COLO829 (cell line): ENCODE measurements around the gene MDK.

Source experiments
- DNase-seq: peaks from one replicate; pipeline ENCODE4 v3.0.0; 2012; ENCODE audit warnings: low spot score

Gene MDK, protein sequence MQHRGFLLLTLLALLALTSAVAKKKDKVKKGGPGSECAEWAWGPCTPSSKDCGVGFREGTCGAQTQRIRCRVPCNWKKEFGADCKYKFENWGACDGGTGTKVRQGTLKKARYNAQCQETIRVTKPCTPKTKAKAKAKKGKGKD

DNA sequence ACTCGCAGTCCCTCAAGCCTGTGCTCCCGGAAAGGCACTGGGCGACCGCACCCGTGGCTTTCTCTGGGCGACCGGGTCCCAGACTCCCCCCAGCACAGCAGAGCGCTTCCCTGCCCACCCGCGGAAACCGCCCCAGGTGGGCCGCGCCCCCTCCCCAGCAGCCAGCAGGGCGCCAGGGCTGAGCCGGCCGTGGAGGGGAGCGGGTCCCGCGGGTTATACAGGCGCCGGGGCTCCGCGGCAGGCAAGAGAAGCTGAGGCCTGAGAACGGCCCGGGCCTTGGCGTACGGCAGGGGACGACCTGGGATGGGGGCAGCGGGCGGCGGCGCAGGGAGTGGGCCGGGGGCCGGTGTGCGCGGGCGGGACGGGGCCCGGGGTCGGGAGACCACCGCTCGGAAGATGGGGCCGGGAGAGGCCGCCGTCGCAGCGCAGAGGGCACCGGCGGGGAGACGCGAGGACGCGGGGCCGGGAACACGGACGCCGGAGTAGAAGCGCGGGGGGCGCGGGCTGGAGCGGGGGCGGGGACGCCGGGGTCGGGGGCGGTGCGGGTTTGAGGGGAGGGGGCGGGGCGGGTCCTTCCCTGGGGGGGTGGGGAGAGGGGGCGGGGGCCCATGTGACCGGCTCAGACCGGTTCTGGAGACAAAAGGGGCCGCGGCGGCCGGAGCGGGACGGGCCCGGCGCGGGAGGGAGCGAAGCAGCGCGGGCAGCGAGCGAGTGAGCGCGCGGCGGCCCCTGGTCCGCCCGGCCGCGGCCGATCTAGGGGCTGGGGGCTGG is at the start of gene MDK:
Gene MDK, plus strand, starts transcription at position 622 of the 771 bp plus-strand sequence. CDS start 389 bp downstream, outside the sequence.
- no peak for DNase-seq

DNA sequence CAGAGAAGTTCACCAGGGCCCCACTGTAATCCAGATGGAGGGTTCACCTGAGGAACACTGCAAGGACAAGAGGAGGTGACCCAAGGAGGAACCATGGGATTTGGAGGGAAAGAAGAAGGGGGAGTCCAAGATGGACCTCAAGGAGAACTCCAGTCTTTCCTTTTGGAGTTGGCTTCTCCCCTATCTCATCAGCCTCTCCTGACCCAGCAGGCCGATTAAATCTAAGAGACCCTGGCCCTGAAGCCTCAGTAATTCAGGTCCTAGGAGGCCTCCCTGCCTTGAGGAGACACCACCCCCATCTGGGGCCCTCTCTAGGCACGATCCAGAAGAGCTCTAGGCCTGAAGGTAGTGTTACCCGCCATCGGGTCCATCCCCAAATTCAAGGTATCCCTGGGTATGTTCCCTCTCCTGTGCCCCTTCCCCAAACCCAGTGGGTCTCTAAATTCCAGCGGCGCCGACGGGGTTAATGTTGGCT is 49.3 kb upstream of the MDK start:
- no peak for DNase-seq

DNA sequence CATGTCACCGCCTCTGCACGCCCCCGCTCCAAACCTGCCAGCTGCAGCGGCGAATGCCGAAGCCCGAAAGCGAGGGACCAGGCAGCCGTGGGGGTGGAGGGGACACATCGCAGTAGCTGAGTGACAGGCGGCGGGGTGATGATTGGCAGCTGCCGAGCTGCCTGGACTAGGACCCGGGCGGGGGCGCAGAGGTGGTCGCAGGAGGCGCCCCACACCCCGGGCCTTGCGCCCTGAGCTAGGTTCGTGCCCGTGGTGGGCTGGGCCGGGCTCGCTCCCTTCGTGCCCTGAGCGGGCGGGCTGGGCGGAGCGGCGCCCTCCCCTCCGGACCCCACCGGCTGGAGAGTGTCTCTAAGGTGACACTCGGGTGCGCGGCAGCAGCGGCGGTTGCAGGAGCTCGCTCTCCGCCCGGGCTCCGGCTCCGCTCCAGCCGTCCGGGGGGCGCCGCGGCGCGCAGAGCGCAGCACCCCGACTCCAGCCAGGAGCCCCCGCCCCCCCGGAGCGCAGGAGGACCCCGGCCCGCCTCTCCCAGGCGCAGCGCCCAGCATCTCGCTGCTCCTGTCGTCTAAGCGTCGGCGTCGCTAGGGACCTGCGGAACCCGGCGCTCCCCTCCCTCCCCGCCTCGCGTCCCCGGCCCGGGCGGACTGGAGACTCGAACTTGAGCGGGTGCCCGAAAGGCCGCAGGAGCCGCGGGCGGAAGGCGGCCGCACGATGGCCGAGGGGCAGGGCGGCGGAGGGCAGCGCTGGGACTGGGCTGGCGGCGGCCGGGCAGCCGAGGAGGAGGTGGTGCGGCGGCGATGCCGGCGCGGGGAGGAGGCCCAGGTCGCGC is 48.7 kb upstream of the MDK start:
- DNase-seq = no peak

DNA sequence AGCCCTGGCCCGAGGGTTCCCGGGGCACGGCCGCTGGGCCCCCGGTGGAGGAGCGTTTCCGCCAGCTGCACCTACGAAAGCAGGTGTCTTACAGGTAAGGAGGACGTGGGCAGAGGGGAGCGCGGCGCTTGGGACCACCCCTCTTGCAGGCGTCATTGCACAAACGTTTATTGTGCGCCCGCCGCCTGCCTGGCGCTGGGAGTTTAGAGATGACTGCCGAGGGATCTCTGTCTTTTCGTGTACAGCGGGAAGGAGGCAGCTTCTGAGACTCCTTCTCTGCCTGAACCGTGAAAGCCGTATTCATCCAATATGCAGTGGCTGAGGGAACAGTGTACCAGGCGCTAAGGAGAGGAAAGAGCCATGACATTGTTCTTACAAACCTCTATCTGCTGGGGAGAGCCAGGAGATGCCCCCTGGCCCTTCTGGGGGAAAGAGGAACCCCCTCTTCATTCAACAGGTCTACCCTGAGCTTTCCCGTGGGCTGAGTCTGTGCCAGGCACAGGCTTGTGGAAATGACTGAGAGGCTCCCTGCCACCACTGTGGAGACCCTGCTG is 48.0 kb upstream of the MDK start:
- DNase-seq = no peak

DNA sequence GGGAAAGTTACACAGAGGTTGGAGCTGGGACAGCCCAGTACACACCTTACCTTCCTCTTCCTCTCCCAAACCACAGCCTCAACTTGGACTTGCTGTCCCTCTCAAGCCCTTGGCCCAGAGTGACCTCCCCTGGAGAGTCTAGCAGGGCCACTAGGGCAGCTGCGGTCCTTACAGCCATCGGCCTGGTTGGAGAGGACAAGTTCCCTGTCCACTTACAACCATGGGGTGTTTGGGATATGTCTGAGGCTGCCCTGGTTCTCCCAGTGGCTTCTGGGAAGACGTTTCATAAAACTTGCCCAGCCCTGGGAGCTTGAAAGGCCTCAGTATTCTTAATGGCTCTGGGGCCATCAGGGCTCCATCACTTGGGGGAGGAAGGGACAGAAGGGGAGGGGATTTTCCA is 47.3 kb upstream of the MDK start:
- no peak for DNase-seq

DNA sequence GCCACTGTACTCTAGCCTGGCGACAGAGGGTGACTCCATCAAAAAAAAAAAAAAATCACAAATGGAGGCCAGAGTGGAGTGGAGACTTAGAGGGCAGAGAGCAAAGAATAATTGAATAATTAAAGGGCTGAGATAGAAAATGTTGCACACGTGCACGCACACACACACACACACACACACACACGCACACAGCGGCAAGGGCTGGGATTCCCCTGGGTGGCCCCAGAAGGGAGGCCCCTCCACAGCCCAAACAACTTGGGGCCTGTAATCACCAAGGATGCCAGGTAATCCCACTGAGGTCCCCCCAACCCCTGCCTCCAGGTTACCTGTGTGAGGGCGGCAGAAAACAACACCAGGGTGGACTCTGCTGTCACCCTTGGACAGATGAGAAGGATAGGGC is 46.2 kb upstream of the MDK start:
- DNase-seq = no peak

DNA sequence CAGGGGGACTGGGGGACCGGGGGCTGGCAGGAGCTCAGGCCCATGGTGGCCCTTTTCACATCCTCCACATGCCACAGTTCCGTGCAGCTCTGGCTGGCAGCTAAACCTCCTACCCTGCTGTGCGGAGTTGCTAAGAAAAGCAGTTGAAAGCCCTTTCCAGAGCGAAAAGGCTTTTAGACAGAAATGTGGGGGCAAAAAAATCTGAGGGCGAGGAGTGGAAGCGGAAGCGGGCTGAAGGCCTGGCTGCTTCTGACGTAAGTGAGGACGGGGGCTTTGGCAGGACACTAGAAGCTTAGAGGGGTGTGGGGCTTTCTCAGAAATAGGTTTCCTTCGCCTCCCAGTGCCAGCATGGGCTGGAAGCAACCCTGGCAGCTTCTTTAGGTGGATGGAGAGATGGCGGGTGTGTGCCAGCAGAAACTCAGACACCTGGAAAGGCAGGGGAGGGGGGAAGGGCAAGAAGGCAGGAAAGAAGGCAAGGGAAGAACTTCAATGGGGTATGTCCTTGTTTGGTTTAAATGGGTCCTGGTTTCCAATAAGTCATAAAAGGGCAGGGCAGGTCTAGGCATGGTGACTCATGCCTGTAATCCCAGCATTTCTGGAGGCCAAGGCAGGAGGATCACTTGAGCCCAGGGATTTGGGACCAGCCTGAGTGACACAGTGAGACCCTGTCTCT is 45.4 kb upstream of the MDK start:
- no peak for DNase-seq

DNA sequence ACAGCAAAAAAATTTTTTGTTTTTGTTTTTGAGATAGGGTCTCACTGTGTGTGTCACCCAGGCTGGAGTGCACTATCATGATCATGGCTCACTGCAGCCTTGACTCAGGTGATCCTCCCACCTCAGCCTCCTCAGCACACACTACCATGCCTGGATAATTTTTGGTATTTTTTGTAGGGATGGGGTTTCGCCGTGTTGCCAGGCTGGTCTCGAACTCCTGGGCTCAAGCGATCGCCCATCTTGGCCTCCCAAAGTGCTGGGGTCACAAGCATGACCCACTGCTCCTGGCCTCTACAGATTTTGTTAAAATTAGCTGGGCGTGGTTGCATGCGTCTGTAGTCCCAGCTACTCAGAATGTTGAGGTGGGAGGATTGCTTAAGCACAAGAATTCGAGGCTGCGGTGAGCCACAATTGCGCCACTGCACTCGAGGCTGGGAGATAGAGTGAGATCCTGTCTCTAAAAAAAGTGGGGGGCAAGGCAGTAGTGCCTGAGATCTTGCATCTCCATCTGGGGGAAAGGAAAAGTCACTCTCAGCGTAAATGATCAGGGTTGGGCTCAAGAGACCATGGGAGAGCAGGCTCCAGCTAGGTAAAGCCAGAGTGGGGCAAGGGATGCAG is 44.8 kb upstream of the MDK start:
- DNase-seq = no peak

DNA sequence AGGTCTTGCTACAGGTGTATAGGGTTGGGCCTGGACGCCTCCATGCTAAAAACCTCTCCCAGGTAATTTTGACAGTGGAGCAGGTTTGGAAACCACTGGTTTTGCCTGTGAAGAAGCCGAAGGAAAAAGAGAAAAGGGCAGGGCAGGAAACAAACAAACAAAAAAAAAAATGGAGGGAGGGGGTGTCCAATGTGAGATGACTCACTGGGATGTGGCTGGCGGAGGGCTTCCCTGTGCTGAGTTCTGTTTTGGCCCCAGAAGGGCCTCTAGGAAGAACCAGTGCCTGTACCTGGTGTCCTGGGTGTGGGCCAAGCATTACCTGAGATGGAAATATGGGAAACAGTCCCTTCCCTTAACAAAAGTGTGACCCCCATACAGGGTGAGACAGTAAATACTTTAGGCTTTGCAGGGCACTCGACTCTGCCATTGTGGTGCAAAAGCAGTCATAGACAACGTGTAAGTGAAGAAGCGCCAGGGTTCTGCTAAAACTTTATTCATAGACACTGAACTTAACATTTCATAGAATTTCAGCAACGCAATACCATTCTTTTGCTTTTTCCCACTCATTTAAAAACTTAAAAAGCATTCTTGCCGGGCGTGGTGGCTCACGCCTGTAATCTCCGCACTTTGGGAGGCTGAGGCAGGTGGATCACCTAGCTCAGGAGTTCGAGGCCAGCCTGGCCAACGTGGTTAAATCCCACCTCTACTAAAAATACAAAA is 43.7 kb upstream of the MDK start:
- no peak for DNase-seq

DNA sequence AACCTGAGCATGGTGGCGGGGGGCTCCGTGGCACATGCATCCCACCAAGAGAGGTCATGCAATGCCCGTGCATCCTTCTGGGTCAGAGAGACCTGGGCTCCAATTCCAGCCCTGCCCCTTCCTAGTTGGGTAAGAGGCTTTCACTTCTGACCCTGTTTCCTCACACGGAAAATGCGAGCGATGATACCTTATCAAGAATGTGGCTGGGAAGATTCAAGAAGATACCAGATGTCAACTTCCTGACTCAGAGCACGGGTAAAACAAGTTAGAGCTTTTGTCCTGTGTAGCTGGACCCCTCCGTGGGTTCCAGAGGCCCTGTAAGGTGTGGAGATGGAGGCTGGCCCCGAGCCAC is 42.9 kb upstream of the MDK start:
- DNase-seq = no peak

DNA sequence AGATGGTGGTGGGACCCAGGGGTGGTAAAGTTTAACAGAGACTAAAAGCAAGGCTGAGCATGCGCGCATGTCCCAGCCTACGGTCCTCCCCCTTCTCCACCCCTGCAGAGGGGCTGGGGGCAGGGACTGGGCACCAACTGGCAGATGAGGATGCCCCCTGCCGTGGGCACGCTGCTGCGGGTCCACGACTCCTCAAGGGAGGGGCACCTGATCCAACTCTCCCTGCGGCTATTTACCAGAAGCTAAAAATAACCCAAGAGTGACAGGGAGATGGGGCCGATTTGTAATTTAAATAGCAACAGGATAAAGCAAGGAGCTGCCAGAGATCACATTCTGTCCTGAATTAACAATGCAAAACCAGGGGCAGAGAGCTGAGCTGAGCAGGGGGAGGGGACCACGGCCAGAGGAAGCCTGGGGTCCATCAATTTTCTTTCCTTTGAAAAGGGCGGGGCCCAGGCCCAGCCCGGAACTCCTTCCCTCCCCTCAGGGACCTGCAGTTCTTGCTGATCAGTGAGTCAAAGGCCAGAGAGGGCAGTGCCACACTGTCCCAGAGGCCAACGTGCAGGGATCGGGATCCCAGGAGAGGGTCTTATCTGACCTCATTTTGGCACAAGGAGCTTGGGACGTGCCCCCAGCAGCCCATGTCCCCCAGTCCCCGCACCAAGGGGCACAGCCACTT is 42.3 kb upstream of the MDK start:
- DNase-seq = no peak

DNA sequence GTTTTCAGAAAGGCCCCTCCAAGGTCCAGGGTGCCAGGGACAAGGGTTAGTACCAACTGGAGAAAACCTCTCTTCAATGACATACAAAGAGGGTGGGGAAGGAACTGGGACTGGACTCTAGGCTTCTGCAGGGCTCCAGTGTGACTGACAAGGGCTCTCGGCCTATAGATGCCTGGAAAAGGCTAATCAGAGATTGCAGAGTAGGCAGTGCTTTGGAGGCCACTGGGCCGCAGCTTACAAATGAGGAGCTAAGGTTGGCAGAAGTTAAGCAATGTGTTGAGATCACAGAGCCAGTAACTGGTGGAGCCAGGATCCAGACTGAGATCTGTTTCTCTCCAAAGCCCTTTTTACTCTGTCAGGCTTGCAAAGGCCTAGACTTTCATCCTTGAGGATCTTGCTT is 41.7 kb upstream of the MDK start:
- no peak for DNase-seq

DNA sequence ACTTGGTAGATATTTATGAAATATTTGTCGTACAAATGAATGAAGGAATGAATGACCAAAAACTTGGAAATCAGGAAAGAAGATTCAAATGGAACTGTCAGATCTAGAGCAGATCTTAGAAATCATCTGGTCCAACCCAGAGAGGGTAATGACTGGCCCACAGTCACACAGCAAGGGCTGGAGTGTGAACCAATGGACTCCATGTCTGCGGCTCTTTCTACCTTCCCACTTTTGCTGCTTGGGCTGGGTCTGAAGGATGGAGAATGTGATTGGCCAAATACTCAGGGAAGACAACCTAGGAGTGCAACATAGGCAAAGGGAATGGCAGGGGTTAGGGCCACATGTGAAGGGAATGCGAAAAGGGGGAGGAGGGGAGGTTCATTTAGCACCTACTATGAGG is 40.0 kb upstream of the MDK start:
- no peak for DNase-seq

DNA sequence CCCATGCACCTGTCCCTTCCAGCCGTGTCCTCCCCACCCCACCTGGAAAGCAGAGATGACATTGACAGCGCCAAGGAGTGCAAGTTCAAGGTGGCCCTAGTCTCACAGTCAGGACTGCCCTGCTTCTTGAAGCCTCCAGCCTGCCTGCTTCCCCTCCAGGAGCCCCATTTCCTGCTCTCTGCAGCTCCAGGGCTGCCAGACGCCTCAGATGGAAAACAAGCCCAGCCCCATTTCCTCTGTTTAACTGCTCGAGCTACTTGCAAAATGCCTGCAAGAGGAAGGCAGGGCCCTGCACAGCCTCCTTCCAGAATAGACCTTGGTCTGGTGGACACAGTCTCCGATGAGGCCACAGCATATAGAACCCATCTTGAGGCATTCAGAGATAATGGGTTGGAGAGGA is 39.2 kb upstream of the MDK start:
- no peak for DNase-seq

DNA sequence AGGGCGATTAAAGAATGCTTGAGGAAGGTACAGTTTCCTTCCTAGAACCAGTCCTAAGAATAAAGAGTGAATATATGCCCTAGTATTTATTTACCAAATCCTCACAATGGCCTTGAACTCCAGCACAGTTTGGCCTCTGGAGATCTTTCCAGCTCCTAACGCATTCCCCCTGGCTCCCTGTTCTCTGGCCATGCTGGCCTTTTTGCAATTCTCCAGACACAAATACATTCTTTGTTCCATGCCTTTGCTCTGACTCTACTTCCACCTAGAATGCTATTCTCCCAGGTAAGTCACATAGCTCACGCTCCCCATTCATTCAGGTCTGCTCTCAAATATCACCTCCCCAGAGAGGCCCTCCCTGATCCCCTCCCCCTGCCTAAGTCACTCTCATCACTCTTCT is 37.9 kb upstream of the MDK start:
- DNase-seq = no peak

DNA sequence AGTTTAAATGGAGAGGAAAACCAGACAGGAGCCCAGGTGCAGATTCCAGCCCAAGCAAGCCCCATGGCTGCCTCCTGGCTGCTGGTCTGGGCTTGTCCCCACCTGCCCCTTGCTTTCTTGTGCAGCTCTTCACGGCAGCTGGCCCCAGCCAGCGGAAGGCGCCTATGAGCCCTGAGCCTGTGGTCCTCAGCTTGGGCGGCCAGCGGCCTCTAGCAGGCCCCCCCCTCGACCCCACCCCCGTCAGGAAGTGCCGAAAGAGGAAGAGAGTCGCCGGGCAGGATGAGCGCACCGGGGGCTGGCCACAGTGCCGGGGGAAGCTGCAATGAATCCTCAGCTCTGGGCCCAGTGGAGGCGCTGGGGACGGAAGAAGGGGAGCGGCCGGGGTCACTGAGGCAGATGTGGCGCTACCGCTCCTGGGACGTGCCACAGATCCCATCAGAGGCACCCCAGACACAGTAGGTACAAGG is 36.3 kb upstream of the MDK start:
- no peak for DNase-seq

DNA sequence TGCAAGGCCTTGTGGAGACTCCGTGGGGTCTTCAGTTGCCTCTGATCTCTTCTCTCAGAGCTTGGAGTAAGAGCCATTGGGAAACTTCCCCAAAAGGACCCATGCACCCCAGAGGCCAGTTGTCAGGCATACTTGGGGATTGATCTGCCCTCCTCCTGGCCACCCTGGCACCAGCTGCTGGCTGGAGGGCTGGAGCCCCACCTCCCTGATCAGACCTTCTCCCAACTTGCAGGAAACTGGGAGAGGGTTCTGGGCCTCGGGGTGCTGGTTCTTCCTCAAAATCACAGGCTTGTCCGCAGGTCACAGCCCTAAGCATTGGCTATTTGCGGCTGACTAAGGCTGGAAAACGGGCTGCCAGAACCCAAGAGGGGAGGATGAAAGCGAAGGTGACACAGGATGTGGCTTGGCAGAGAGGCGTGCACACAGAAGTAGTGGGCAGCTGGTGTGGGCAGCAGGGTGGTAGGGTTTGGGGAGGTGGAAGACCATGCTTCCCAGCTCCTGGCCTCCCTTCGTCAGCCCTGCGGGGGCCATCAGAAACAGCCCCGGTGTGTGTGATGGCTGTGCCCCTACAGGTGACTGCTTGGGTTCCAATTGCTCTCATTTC is 35.5 kb upstream of the MDK start:
- DNase-seq = no peak

DNA sequence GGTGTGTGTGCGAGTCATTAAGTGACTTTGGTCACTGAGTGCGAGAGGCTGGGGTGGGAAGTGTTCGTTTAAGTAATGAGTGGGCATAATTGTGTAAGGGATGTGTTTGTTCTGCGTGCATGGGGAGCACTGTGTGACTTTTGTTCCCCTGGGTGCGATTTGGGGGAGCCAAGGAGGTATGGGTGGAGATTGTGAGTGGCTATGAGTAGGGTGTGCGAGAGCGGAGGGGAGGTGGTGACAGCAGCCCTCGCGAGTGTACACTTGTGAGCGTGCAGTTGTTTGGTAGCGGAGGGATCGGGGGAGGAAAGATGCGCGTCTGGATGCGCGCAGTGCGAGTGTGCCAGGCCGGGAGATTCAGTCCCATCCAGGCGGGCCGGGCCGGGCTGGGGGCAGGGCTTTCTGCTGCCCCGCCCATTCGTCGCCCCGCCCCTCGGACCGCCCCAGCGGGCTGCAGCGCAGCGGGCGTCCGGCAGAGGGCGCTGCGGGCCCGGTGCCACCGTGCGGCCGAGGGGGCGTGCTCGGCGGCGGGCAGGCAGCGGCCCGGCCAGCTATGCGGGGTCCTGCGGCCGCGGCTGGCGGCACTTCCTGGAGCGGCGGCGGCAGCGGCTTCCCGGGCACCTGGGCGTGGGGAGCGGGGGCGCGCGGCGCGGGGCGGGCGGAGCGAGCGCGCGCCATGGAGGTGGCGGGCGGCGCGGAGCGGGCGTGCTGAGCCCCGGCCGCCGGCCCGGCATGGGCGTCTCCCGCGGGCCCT is 34.4 kb upstream of the MDK start, which contains the start of gene DGKZ:
Gene DGKZ, plus strand, starts transcription at position 578 of the 751 bp plus-strand sequence. CDS start 197 bp downstream, outside the sequence.
- peak; percentile 89 for DNase-seq
